Natural killer cell (primary cell): ENCODE measurements around the gene PLD2. TPM values are rescaled to one million over a fixed set of nuclear protein-coding genes. Genes with fewer than 3 reads are reported as not detected.

Experiments used
- ATAC-seq, 3 donors: fragments of 150-1000 bp in 2 of 3; fragments of 200-7000 bp in 1 of 3; cut with Tn5 transposase; 1 replicate in 1 of 3; 2 replicates in 2 of 3; pipeline ENCODE4 v1.10.0; 2021; ENCODE audit warnings: mild to moderate bottlenecking in 2 of 3, moderate library complexity in 2 of 3
- DNase-seq, 2 donors: peaks; one replicate each; pipeline versions ENCODE4 v3.0.0 to v3.0.0-alpha.2; 2013 to 2021; ENCODE audit warnings: mixed read lengths in 1 of 2
- H3K27ac ChIP-seq: one replicate; pipeline ENCODE4 v1.5.1; 2013; ENCODE audit warnings: mild to moderate bottlenecking, low read length
- H3K27me3 ChIP-seq: one replicate; pipeline ENCODE4 v1.6.1; 2013; ENCODE audit warnings: low read length; ENCODE audit not compliant: control insufficient read depth, insufficient read depth
- H3K36me3 ChIP-seq: one replicate; pipeline ENCODE4 v1.6.1; 2013; ENCODE audit warnings: low read length; ENCODE audit not compliant: control insufficient read depth, insufficient read depth
- H3K4me1 ChIP-seq: one replicate; pipeline ENCODE4 v1.6.1; 2013; ENCODE audit warnings: low read length; ENCODE audit not compliant: control insufficient read depth, insufficient read depth
- H3K4me3 ChIP-seq: one replicate; pipeline ENCODE4 v1.5.1; 2013; ENCODE audit warnings: low read length
- H3K9me3 ChIP-seq: one replicate; pipeline ENCODE4 v1.6.1; 2013; ENCODE audit warnings: low read length; ENCODE audit not compliant: control insufficient read depth, insufficient read depth
- H3K27ac Mint-ChIP-seq, 2 donors: one replicate each; pipeline ENCODE4 v1.8.0; 2022; ENCODE audit warnings: mild to moderate bottlenecking in 2 of 2, mixed read lengths in 2 of 2, moderate library complexity in 1 of 2
- H3K27me3 Mint-ChIP-seq, 2 donors: one replicate each; pipeline ENCODE4 v1.8.0; 2022; ENCODE audit warnings: low read depth in 2 of 2, mixed read lengths in 2 of 2
- H3K36me3 Mint-ChIP-seq: one replicate; pipeline ENCODE4 v1.8.0; 2022; ENCODE audit warnings: mixed read lengths
- H3K4me1 Mint-ChIP-seq, 2 donors: one replicate each; pipeline ENCODE4 v1.8.0; 2022; ENCODE audit warnings: mixed read lengths in 2 of 2
- H3K4me3 Mint-ChIP-seq: one replicate; pipeline ENCODE4 v1.8.0; 2022; ENCODE audit warnings: mild to moderate bottlenecking, moderate library complexity, mixed read lengths
- H3K9me3 Mint-ChIP-seq, 2 donors: one replicate each; pipeline ENCODE4 v1.8.0; 2022; ENCODE audit warnings: mixed read lengths in 2 of 2
- CTCF ChIP-seq: fragments of 200-600 bp; IDR thresholded peaks from one replicate; pipeline ENCODE4 v1.8.0; 2022; ENCODE audit warnings: antibody characterized with exemption
- WGBS: methylation state at CpG from one replicate; pipeline ENCODE4 v1.1.7; 2013; ENCODE audit warnings: missing lambda C conversion rate; ENCODE audit not compliant: insufficient coverage; 5-methylcytosine and 5-hydroxymethylcytosine counted together
- intact Hi-C: fragments of 100-400 bp; cut with micrococcal nuclease; formaldehyde crosslinking; loops from one replicate; pipeline ENCODE4 v1.14.2; 2022
- total RNA-seq, 4 donors: library from RNA; stranded (reverse); fragments of 120-200 nt in 1 of 4; gene quantifications; one replicate each; pipeline versions ENCODE4 v1.2.3 to v1.2.4, GENCODE V29; 2013 to 2022

PLD2 gene
- total RNA-seq, 3 donors from 2014 or later (not counting 1 experiment from before 2014, with no cell fraction given): 20.8 to 22.7 (median 21.3) TPM

- TF ChIP-seq CTCF: no peak
- Mint-ChIP-seq H3K27ac (no peak overlapping the region), H3K36me3 (no peaks in the 10 kb centered on the region), H3K9me3 (no peaks in the 10 kb centered on the region), H3K4me1 (peaks cover 38 to 54% of the 10 kb centered on the region in 2 donors), H3K4me3 (no peak overlapping the region), H3K27me3 (peaks cover 0 to 2% of the 10 kb centered on the region in 2 donors)
- Histone ChIP-seq H3K4me1 (peaks cover 16% of the 10 kb centered on the region), H3K4me3 (no peak overlapping the region), H3K27me3 (no peaks in the 10 kb centered on the region), H3K36me3 (no peaks in the 10 kb centered on the region), H3K27ac (no peak overlapping the region), H3K9me3 (no peaks in the 10 kb centered on the region)
- intact Hi-C loops: no loop called here
- WGBS: 90% methylated on average over 13 of the region's 13 CpGs
- ATAC-seq (no peak), DNase-seq (no peak)
Measured at GRCh38 chr17:4846635-4847390, 39.9 kb downstream of the PLD2 start.

GRCh38 chr17:4849011-4849536, 42.1 kb downstream of the PLD2 start:
- Mint-ChIP-seq H3K27me3 (peaks cover 0 to 2% of the 10 kb centered on the region in 2 donors), H3K4me1 (peaks cover 38 to 53% of the 10 kb centered on the region in 2 donors), H3K4me3 (no peak overlapping the region), H3K9me3 (peaks cover 5% of the 10 kb centered on the region in 2 donors), H3K27ac (no peak overlapping the region), H3K36me3 (no peaks in the 10 kb centered on the region)
- TF ChIP-seq CTCF: no peak
- Histone ChIP-seq H3K9me3 (peaks cover 11% of the 10 kb centered on the region), H3K4me1 (peaks cover 27% of the 10 kb centered on the region), H3K36me3 (no peaks in the 10 kb centered on the region), H3K27me3 (no peaks in the 10 kb centered on the region), H3K27ac (no peak overlapping the region), H3K4me3 (no peak overlapping the region)
- WGBS: 98% methylated on average over 5 of the region's 5 CpGs
- DNase-seq (no peak), ATAC-seq (no peak)
- intact Hi-C loops: no loop called here

GRCh38 chr17:4850246-4850645, 43.3 kb downstream of the PLD2 start:
- peaks cover 5% of the 10 kb centered on the region in 2 donors for H3K9me3 Mint-ChIP-seq
- H3K4me3 ChIP-seq: no peak overlapping the region
- intact Hi-C loops: loop anchor here (5.0 kb wide), 1 partner anchor 332 kb away; no protein-coding TSS in a partner anchor
- H3K36me3 ChIP-seq: no peaks in the 10 kb centered on the region
- no peak overlapping the region for H3K27ac Mint-ChIP-seq
- WGBS: 98% methylated on average over 2 of the region's 2 CpGs
- no peaks in the 10 kb centered on the region for H3K27me3 ChIP-seq
- TF ChIP-seq CTCF: no peak
- no peaks in the 10 kb centered on the region for H3K36me3 Mint-ChIP-seq
- DNase-seq (no peak), ATAC-seq (no peak)
- peaks cover 0 to 2% of the 10 kb centered on the region in 2 donors for H3K27me3 Mint-ChIP-seq
- peaks cover 26% of the 10 kb centered on the region for H3K4me1 ChIP-seq
- H3K27ac ChIP-seq: no peak overlapping the region
- H3K9me3 ChIP-seq: peaks cover 11% of the 10 kb centered on the region
- peaks cover 39 to 50% of the 10 kb centered on the region in 2 donors for H3K4me1 Mint-ChIP-seq
- no peak overlapping the region for H3K4me3 Mint-ChIP-seq
